Placental epithelial cell (primary cell): Measurements from ENCODE around the gene GATM. TPM values are rescaled to one million over a fixed set of nuclear protein-coding genes. Genes with fewer than 3 reads are reported as not detected.

ENCODE experiments used
- small RNA-seq: library from RNA; depleted of rRNA; stranded (forward); fragments of <200 nt; gene quantifications from one replicate; pipeline ENCODE3, GENCODE V24; 2012
- total RNA-seq: library from RNA; depleted of rRNA; stranded (reverse); fragments of >200 nt; gene quantifications from 2 replicates; pipeline ENCODE4 v1.2.3, GENCODE V29; 2012

GATM gene, protein sequence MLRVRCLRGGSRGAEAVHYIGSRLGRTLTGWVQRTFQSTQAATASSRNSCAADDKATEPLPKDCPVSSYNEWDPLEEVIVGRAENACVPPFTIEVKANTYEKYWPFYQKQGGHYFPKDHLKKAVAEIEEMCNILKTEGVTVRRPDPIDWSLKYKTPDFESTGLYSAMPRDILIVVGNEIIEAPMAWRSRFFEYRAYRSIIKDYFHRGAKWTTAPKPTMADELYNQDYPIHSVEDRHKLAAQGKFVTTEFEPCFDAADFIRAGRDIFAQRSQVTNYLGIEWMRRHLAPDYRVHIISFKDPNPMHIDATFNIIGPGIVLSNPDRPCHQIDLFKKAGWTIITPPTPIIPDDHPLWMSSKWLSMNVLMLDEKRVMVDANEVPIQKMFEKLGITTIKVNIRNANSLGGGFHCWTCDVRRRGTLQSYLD
- 0.54 and 0.79 TPM in 2 replicates for total RNA-seq

DNA sequence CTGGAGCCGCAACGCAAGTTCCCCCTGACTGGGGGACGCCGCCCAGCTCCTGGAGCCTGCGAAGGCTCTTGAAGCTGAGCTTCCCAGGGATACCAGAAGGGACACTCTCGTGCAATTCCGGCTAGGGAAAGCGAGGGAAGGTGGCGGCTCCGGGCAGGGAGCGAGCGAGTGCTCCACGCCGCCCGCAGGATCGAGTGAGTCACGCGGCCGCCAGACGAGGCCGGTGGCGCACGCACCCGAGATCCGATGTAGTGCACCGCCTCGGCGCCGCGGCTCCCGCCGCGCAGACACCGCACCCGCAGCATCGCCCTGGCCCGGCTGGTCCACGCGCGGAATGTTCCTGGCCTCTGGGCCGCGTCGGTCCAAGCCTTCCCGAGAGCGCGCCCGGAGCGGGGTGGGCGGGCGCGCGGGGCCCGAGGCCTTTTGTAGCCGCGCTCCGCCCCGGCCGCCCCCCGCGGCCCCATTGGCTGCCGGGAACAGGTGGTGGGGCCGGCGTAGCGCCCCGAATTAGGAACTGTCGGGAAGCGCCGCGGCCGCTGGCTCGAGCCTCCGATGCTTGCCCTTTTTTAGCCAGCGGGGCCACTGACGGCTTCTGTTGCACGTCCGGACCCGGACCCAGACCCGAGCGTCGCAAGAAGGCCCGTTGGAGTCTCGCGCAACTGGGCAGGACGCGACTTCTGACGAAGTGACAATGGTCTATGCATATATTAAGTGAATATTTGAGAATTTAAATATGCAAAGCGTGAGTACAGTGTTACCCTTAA is at the start of gene GATM:
GATM (minus strand) TSS at position 396 of the 764 bp plus-strand sequence; CDS start at position 305, 91 bp downstream.

Small RNA genes lying within 50 kb of the gene (small RNA-seq; reads per million reads assigned to genes)
- 0.23 reads per million for gene RNU6-953P

Other genes starting within 250 kb of the GATM start
- 22.0 and 23.2 TPM in 2 replicates for gene DUOXA1, start 248.7 kb downstream of the GATM start, total RNA-seq
- gene DUOX1, start 248.6 kb downstream of the GATM start, total RNA-seq: 7.5 and 11.0 TPM in 2 replicates
- 10.6 and 19.2 TPM in 2 replicates for gene SHF, start 190.6 kb downstream of the GATM start, total RNA-seq
- not detected in 2 replicates for gene SLC28A2, start 126.3 kb downstream of the GATM start, total RNA-seq
- 10.5 and 11.8 TPM in 2 replicates for gene SLC30A4, start 144.2 kb upstream of the GATM start, total RNA-seq
- 30.6 and 47.7 TPM in 2 replicates for gene BLOC1S6, start 208.8 kb upstream of the GATM start, total RNA-seq